ENCODE results near the gene APLN.

Gene APLN

DNA sequence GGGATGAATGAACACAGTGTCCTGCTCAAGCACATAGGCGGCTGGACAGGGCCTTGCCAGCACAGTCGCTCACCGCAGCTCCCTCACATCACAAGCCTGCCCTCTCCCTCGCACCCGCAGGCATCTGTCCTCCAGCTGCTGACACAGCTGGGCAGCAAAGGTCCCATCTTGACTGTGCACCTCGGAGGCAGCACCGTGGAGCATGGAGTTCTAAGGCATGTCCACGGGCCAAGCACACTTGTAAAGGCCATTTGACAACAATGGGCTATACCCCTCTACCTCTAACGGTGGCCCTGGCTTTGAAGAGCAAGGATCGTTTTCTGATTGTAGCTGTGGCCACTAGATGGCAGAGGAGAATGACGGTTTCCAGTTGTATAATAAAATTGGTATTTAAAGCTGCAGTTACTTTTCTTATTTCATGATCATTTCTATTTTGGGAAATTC, 53.8 kb downstream of the APLN start:
- H3K4me3 ChIP-seq (ENCODE audit: low read depth, low read length), result no peak overlapping the region
- peak; percentile 42 for TF ChIP-seq CTCF (IDR thresholded peaks at IDR 0.05; ENCODE audit: low read depth, low read length)
- TF ChIP-seq MYC (IDR thresholded peaks at IDR 0.05; ENCODE audit: low read depth, low read length), result no peak
- TF ChIP-seq, protein P1, sequence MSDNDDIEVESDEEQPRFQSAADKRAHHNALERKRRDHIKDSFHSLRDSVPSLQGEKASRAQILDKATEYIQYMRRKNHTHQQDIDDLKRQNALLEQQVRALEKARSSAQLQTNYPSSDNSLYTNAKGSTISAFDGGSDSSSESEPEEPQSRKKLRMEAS (IDR thresholded peaks at IDR 0.05; ENCODE audit: low read depth, low read length), result no peak
- no peak for TF ChIP-seq POLR2A (IDR thresholded peaks at IDR 0.05; ENCODE audit: extremely low read depth, insufficient read length)
- peak; percentile 43 for DNase-seq (ENCODE audit: low read depth)

- TF ChIP-seq POLR2A (IDR thresholded peaks at IDR 0.05; ENCODE audit: extremely low read depth, insufficient read length) (no peak), MYC (IDR thresholded peaks at IDR 0.05; ENCODE audit: low read depth, low read length) (no peak), CTCF (IDR thresholded peaks at IDR 0.05; ENCODE audit: low read depth, low read length) (no peak)
- TF ChIP-seq, protein P1 (IDR thresholded peaks at IDR 0.05; ENCODE audit: low read depth, low read length), result no peak
- no peak for DNase-seq (ENCODE audit: low read depth)
- H3K4me3 ChIP-seq (ENCODE audit: low read depth, low read length), result no peak overlapping the region
These were observed 54.8 kb downstream of the APLN start for GRCh38 chrX:129599996-129600395.

DNA sequence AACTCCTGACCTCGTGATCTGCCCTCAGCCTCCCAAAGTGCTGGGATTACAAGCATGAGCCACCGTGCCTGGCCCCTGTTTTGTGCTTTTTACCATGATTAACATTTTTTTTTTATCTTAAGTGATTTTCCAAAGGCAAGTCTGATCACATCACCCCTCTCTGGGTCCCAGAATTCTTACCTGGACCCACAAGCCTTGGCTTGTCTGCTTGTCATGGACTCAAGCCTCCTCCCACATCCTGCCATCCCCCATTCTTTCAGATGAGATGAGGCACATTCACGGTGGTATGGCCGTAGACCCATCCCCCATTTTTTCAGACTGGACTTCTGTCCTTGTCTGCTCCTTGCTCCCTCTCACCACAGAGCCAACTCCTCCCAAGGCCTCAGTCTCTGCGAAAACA, 55.3 kb downstream of the APLN start:
- TF ChIP-seq POLR2A (IDR thresholded peaks at IDR 0.05; ENCODE audit: extremely low read depth, insufficient read length), result no peak
- TF ChIP-seq CTCF (IDR thresholded peaks at IDR 0.05; ENCODE audit: low read depth, low read length), result no peak
- no peak for TF ChIP-seq MYC (IDR thresholded peaks at IDR 0.05; ENCODE audit: low read depth, low read length)
- TF ChIP-seq, protein P1 (IDR thresholded peaks at IDR 0.05; ENCODE audit: low read depth, low read length), result no peak
- H3K4me3 ChIP-seq (ENCODE audit: low read depth, low read length), result no peak overlapping the region
- no peak for DNase-seq (ENCODE audit: low read depth)

DNA sequence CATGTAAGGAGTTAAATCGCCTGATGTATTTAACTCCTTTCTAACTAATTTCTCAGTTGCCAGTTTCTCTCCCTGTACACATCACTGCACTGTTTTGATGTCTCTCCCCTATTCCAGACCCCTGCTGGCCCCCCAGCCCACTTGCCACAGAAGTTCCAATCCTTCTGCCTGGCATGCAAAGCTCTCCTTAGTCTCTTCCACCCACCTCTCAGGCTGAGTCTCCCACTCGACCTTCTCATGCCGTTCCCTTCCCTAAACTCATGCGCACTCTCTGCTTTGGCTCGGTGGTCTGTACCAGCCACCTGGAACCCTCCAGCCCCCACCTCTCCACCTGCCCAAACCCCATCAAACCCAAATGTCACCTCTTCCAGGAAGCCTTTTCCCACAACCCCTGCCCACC, 56.9 kb downstream of the APLN start:
- no peak overlapping the region for H3K4me3 ChIP-seq (ENCODE audit: low read depth, low read length)
- TF ChIP-seq, protein P1 (IDR thresholded peaks at IDR 0.05; ENCODE audit: low read depth, low read length), result no peak
- TF ChIP-seq MYC (IDR thresholded peaks at IDR 0.05; ENCODE audit: low read depth, low read length), result no peak
- no peak for TF ChIP-seq CTCF (IDR thresholded peaks at IDR 0.05; ENCODE audit: low read depth, low read length)
- TF ChIP-seq POLR2A (IDR thresholded peaks at IDR 0.05; ENCODE audit: extremely low read depth, insufficient read length), result no peak
- DNase-seq (ENCODE audit: low read depth), result no peak

GRCh38 chrX:129596077-129596476, 58.7 kb downstream of the APLN start:
- no peak overlapping the region for H3K4me3 ChIP-seq (ENCODE audit: low read depth, low read length)
- no peak for TF ChIP-seq CTCF (IDR thresholded peaks at IDR 0.05; ENCODE audit: low read depth, low read length)
- TF ChIP-seq, protein P1 (IDR thresholded peaks at IDR 0.05; ENCODE audit: low read depth, low read length), result no peak
- TF ChIP-seq POLR2A (IDR thresholded peaks at IDR 0.05; ENCODE audit: extremely low read depth, insufficient read length), result no peak
- TF ChIP-seq MYC (IDR thresholded peaks at IDR 0.05; ENCODE audit: low read depth, low read length), result no peak
- no peak for DNase-seq (ENCODE audit: low read depth)

Measured in NB4 (cell line).